CD14-positive monocyte (primary cell): Measurements from ENCODE around the gene LCNL1. TPM values are rescaled to one million over a fixed set of nuclear protein-coding genes. Genes with fewer than 3 reads are reported as not detected.
A peak's percentile ranks its signal among the peaks of the same experiment; 100 is the strongest.

Experiments
- DNase-seq, 3 donors: peaks; one replicate each; pipeline ENCODE4 v3.0.0-alpha.2; 2011 to 2022
- H2AFZ ChIP-seq: 2 replicates; pipeline ENCODE4 v1.6.0; 2012; ENCODE audit warnings: mild to moderate bottlenecking, low read depth, low read length, inconsistent platforms; ENCODE audit not compliant: insufficient read depth, poor library complexity, severe bottlenecking
- H3K27ac ChIP-seq, 2 donors: 1 replicate in 1 of 2; 2 replicates in 1 of 2; pipeline ENCODE4 v1.5.1; 2012 to 2013; ENCODE audit warnings: low read length in 2 of 2, control low read depth in 1 of 2, inconsistent platforms in 1 of 2, low read depth in 1 of 2, mild to moderate bottlenecking in 1 of 2
- H3K27me3 ChIP-seq, 2 donors: one replicate each; pipeline versions ENCODE4 v1.6.0 to v1.6.1; 2011 to 2013; ENCODE audit warnings: low read length in 2 of 2; ENCODE audit not compliant: control insufficient read depth in 2 of 2, insufficient read depth in 2 of 2
- H3K36me3 ChIP-seq, 2 donors: replicated peaks in 1 of 2; 1 replicate in 1 of 2; 2 replicates in 1 of 2; pipeline versions ENCODE4 v1.5.1 to v1.6.1; 2012 to 2013; ENCODE audit warnings: low read length in 2 of 2, control low read depth in 1 of 2, inconsistent platforms in 1 of 2, mild to moderate bottlenecking in 1 of 2; ENCODE audit not compliant: insufficient read depth in 2 of 2, control insufficient read depth in 1 of 2
- H3K4me1 ChIP-seq, 2 donors: 1 replicate in 1 of 2; 2 replicates in 1 of 2; pipeline versions ENCODE4 v1.5.1 to v1.6.1; 2012 to 2013; ENCODE audit warnings: low read length in 2 of 2, control low read depth in 1 of 2, inconsistent platforms in 1 of 2, mild to moderate bottlenecking in 1 of 2, moderate library complexity in 1 of 2; ENCODE audit not compliant: insufficient read depth in 2 of 2, control insufficient read depth in 1 of 2
- H3K4me2 ChIP-seq: replicated peaks from 2 replicates; pipeline ENCODE3; 2012; ENCODE audit warnings: low read length, moderate library complexity, mild to moderate bottlenecking; ENCODE audit not compliant: poor library complexity, severe bottlenecking; ENCODE audit errors: extremely low read depth
- H3K4me3 ChIP-seq, 3 experiments: fragments of 200-600 bp in 1 of 3; sonication (generic) in 1 of 3; replicated peaks in 1 of 3; 1 replicate in 2 of 3; 2 replicates in 1 of 3; pipeline ENCODE4 v1.5.1; 2011 to 2013; ENCODE audit warnings: low read length in 3 of 3, mild to moderate bottlenecking in 3 of 3, control low read depth in 2 of 3, low read depth in 2 of 3, inconsistent platforms in 1 of 3, moderate library complexity in 1 of 3
- H3K79me2 ChIP-seq: 2 replicates; pipeline ENCODE4 v1.6.0; 2012; ENCODE audit warnings: mild to moderate bottlenecking, control low read depth, inconsistent platforms, low read length, moderate library complexity; ENCODE audit not compliant: insufficient read depth
- H3K9ac ChIP-seq: 2 replicates; pipeline ENCODE4 v1.6.0; 2017; ENCODE audit warnings: low read length, mild to moderate bottlenecking; ENCODE audit not compliant: insufficient read depth, poor library complexity, severe bottlenecking
- H3K9me3 ChIP-seq, 2 donors: replicated peaks in 1 of 2; 1 replicate in 1 of 2; 2 replicates in 1 of 2; pipeline versions ENCODE4 v1.5.1 to v1.6.1; 2012 to 2013; ENCODE audit warnings: low read length in 2 of 2, control low read depth in 1 of 2; ENCODE audit not compliant: control insufficient read depth in 1 of 2, insufficient read depth in 1 of 2
- H4K20me1 ChIP-seq: 2 replicates; pipeline ENCODE4 v1.6.0; 2012; ENCODE audit warnings: mild to moderate bottlenecking, low read length, control low read depth, moderate library complexity; ENCODE audit not compliant: insufficient read depth
- H3K27ac Mint-ChIP-seq, 7 donors: one replicate each; pipeline ENCODE4 v1.8.0; 2020; ENCODE audit warnings: mild to moderate bottlenecking in 7 of 7, mixed read lengths in 7 of 7, moderate library complexity in 6 of 7, inconsistent platforms in 2 of 7
- H3K27me3 Mint-ChIP-seq, 3 donors: one replicate each; pipeline ENCODE4 v1.8.0; 2021 to 2022; ENCODE audit warnings: low read depth in 3 of 3, mild to moderate bottlenecking in 3 of 3, mixed read lengths in 3 of 3, moderate library complexity in 3 of 3, inconsistent platforms in 1 of 3
- H3K36me3 Mint-ChIP-seq, 2 donors: one replicate each; pipeline ENCODE4 v1.8.0; 2020; ENCODE audit warnings: mixed read lengths in 2 of 2, inconsistent platforms in 1 of 2, mild to moderate bottlenecking in 1 of 2
- H3K4me1 Mint-ChIP-seq: one replicate; pipeline ENCODE4 v1.8.0; 2020; ENCODE audit warnings: mild to moderate bottlenecking, mixed read lengths
- H3K4me3 Mint-ChIP-seq, 2 donors: one replicate each; pipeline ENCODE4 v1.8.0; 2020; ENCODE audit warnings: mild to moderate bottlenecking in 2 of 2, mixed read lengths in 2 of 2, moderate library complexity in 1 of 2
- H3K9me3 Mint-ChIP-seq, 7 donors: one replicate each; pipeline ENCODE4 v1.8.0; 2020 to 2022; ENCODE audit warnings: mixed read lengths in 7 of 7, mild to moderate bottlenecking in 6 of 7, moderate library complexity in 6 of 7, inconsistent platforms in 2 of 7
- CTCF ChIP-seq: fragments of 200-600 bp; IDR thresholded peaks from one replicate; pipeline ENCODE4 v1.8.0; 2022; ENCODE audit warnings: antibody characterized with exemption, mild to moderate bottlenecking
- WGBS: methylation state at CpG from one replicate; pipeline ENCODE4 v1.1.5; 2013; ENCODE audit warnings: missing lambda C conversion rate; ENCODE audit not compliant: insufficient coverage; 5-methylcytosine and 5-hydroxymethylcytosine counted together
- intact Hi-C, 2 donors: fragments of 100-400 bp; cut with micrococcal nuclease; formaldehyde crosslinking; loops; one replicate each; pipeline versions ENCODE4 v1.15.0 to v1.15.1; 2023
- polyA plus RNA-seq, 3 donors: library from polyadenylated mRNA; depleted of rRNA in 1 of 3; unstranded in 2 of 3; stranded (reverse) in 1 of 3; fragments of 300-500 nt in 2 of 3; fragments of >200 nt in 1 of 3; fragmentation: Illumina TruSeq in 2 of 3; gene quantifications; 1 replicate in 2 of 3; 2 replicates in 1 of 3; pipeline ENCODE4 v1.2.3, GENCODE V29; 2012 to 2021

The LCNL1 gene
- polyA plus RNA-seq, 3 donors: 0.04 TPM; not detected in 2

- H3K36me3 Mint-ChIP-seq: no peaks in the 10 kb centered on the region
Measured at GRCh38 chr9:136974817-136975535, 7.8 kb upstream of the LCNL1 start.

GRCh38 chr9:136975644-136976043 lies 7.1 kb upstream of the LCNL1 start:
- DNase-seq: peak in 2 of 3 donors; percentile 16 to 36
- H2AFZ ChIP-seq: peak overlapping the region; percentile 44
- WGBS: 8% methylated on average over 14 of the region's 14 CpGs
- H3K9ac ChIP-seq: no peak overlapping the region
- H3K9me3 ChIP-seq: no peaks in the 10 kb centered on the region
- no peaks in the 10 kb centered on the region for H3K79me2 ChIP-seq
- Mint-ChIP-seq H3K36me3 (no peaks in the 10 kb centered on the region), H3K27me3 (peaks cover 12 to 46% (median 21%) of the 10 kb centered on the region in 3 donors), H3K4me1 (peaks cover 19% of the 10 kb centered on the region), H3K9me3 (peaks cover 0 to 2% (median 0%) of the 10 kb centered on the region in 7 donors), H3K4me3 (peak overlapping the region; percentile 20 to 70), H3K27ac (no peak overlapping the region)
- peaks cover 22 to 35% of the 10 kb centered on the region in 2 donors for H3K4me1 ChIP-seq
- H3K36me3 ChIP-seq: no peaks in the 10 kb centered on the region
- H3K27me3 ChIP-seq: peaks cover 0 to 20% of the 10 kb centered on the region in 2 donors
- TF ChIP-seq CTCF: peak; percentile 60
- no peak overlapping the region for H3K27ac ChIP-seq
- no peak overlapping the region for H3K4me3 ChIP-seq
- peak overlapping the region; percentile 37 for H3K4me2 ChIP-seq
- H4K20me1 ChIP-seq: no peaks in the 10 kb centered on the region
- intact Hi-C loops: no loop called here

More at GRCh38 chr9:136974817-136975535, 7.8 kb upstream of the LCNL1 start:
- H3K4me1 ChIP-seq: peaks cover 22 to 35% of the 10 kb centered on the region in 2 donors
- peak overlapping the region; percentile 37 for H3K4me2 ChIP-seq
- no peaks in the 10 kb centered on the region for H3K36me3 ChIP-seq
- peak overlapping the region; percentile 44 for H2AFZ ChIP-seq
- DNase-seq: peak in 2 of 3 donors; percentile 25 to 29
- Mint-ChIP-seq H3K4me1 (peaks cover 19% of the 10 kb centered on the region), H3K27me3 (peaks cover 12 to 44% (median 21%) of the 10 kb centered on the region in 3 donors), H3K27ac (peak overlapping the region in 2 of 7 donors; percentile 26 to 30), H3K9me3 (peaks cover 0 to 2% (median 0%) of the 10 kb centered on the region in 7 donors), H3K4me3 (peak overlapping the region; percentile 20 to 70)
- H3K27ac ChIP-seq: no peak overlapping the region
- H3K4me3 ChIP-seq: peak overlapping the region in 1 of 3 experiments; percentile 37
- intact Hi-C loops: no loop called here
- no peaks in the 10 kb centered on the region for H4K20me1 ChIP-seq
- no peaks in the 10 kb centered on the region for H3K79me2 ChIP-seq
- TF ChIP-seq CTCF: no peak
- H3K9me3 ChIP-seq: no peaks in the 10 kb centered on the region
- WGBS: 31% methylated on average over 11 of the region's 15 CpGs
- peak overlapping the region; percentile 39 for H3K9ac ChIP-seq
- H3K27me3 ChIP-seq: peaks cover 0 to 20% of the 10 kb centered on the region in 2 donors
